ENCODE data around the gene ZNF385C.

GRCh38 chr17:42131232-42131631 is 33.0 kb upstream of the ZNF385C start:
- TF ChIP-seq POLR2A (IDR thresholded peaks at IDR 0.05; ENCODE audit: insufficient read depth in 1 of 2, low read depth in 2 of 2, low read length in 2 of 2) = no peak
- TF ChIP-seq EZH2 (conservative IDR thresholded peaks at IDR 0.05; ENCODE audit: low read depth, low read length) = no peak
- no peak for TF ChIP-seq CREB3 (CRISPR knock-in tag; IDR thresholded peaks at IDR 0.05)
- TF ChIP-seq IRF9 (CRISPR knock-in tag; IDR thresholded peaks at IDR 0.05; ENCODE audit: borderline replicate concordance) = no peak
- TF ChIP-seq CTCF (CRISPR knock-in tag; IDR thresholded peaks at IDR 0.05) = no peak
- no peak for TF ChIP-seq CREM (IDR thresholded peaks at IDR 0.05)
- TF ChIP-seq CREM (CRISPR knock-in tag; IDR thresholded peaks at IDR 0.05) = no peak
- TF ChIP-seq ZNF607 (CRISPR knock-in tag; IDR thresholded peaks at IDR 0.05; ENCODE audit: borderline replicate concordance) = no peak
- no peak for TF ChIP-seq PHB2 (IDR thresholded peaks at IDR 0.05; ENCODE audit: partially characterized antibody)
- no peak for TF ChIP-seq ZNF143 (CRISPR knock-in tag; IDR thresholded peaks at IDR 0.05)
- TF ChIP-seq NBN (conservative IDR thresholded peaks at IDR 0.05) = peak; percentile 92; the same call in 1 of the 2 replicates
